AG04450 (cell line): ENCODE measurements around the gene LAPTM5. TPM values are rescaled to one million over a fixed set of nuclear protein-coding genes. Genes with fewer than 3 reads are reported as not detected.

Experiments used
- CTCF ChIA-PET: fragments of 300-600, 350-600 bp; formaldehyde crosslinking; extraction: SDS; loops from one replicate; lab custom pipeline; 2022; ENCODE audit warnings: antibody characterized with exemption, inconsistent platforms; lab: Charles Lee
- POLR2A ChIA-PET: fragments of 350-600 bp; formaldehyde crosslinking; extraction: SDS; loops from one replicate; lab custom pipeline; 2021; ENCODE audit warnings: antibody characterized with exemption, inconsistent platforms; lab: Yijun Ruan, JAX
- DNase-seq: peaks from one replicate; pipeline ENCODE4 v3.0.0-alpha.2; 2011; ENCODE audit warnings: low read depth, low spot score
- H3K27ac ChIP-seq: one replicate; pipeline ENCODE4 v1.5.1; 2012; ENCODE audit warnings: low read depth, low read length, control low read depth
- H3K27me3 ChIP-seq: one replicate; pipeline ENCODE4 v1.6.0; 2012; ENCODE audit warnings: low read length; ENCODE audit not compliant: control insufficient read depth, insufficient read depth
- H3K4me3 ChIP-seq: 2 replicates; pipeline ENCODE4 v1.5.1; 2011; ENCODE audit warnings: mild to moderate bottlenecking, low read depth, low read length, control low read depth
- H3K9me3 ChIP-seq: 2 replicates; pipeline ENCODE4 v1.5.1; 2012; ENCODE audit warnings: low read length; ENCODE audit not compliant: control insufficient read depth, insufficient read depth
- polyA minus RNA-seq: library from RNA; depleted of rRNA, polyadenylated mRNA; stranded (reverse); fragments of >200 nt; gene quantifications from 2 replicates; pipeline ENCODE4 v1.2.3, GENCODE V29; 2011; rRNA and poly(A)+ RNA removed
- polyA plus RNA-seq: library from polyadenylated mRNA; depleted of rRNA; stranded (reverse); fragments of >200 nt; gene quantifications from 2 replicates; pipeline ENCODE4 v1.2.3, GENCODE V29; 2011; rRNA removed
- TF ChIP-seq, protein P1 (sequence below): IDR thresholded peaks from 2 replicates; pipeline ENCODE4 v1.5.1; 2011; ENCODE audit warnings: low read depth, low read length, control low read depth, inconsistent platforms

Gene LAPTM5, protein sequence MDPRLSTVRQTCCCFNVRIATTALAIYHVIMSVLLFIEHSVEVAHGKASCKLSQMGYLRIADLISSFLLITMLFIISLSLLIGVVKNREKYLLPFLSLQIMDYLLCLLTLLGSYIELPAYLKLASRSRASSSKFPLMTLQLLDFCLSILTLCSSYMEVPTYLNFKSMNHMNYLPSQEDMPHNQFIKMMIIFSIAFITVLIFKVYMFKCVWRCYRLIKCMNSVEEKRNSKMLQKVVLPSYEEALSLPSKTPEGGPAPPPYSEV
- polyA plus RNA-seq, result 0.43 and 0.53 TPM in 2 replicates
- polyA minus RNA-seq, result 0.83 and 1.6 TPM in 2 replicates

DNA sequence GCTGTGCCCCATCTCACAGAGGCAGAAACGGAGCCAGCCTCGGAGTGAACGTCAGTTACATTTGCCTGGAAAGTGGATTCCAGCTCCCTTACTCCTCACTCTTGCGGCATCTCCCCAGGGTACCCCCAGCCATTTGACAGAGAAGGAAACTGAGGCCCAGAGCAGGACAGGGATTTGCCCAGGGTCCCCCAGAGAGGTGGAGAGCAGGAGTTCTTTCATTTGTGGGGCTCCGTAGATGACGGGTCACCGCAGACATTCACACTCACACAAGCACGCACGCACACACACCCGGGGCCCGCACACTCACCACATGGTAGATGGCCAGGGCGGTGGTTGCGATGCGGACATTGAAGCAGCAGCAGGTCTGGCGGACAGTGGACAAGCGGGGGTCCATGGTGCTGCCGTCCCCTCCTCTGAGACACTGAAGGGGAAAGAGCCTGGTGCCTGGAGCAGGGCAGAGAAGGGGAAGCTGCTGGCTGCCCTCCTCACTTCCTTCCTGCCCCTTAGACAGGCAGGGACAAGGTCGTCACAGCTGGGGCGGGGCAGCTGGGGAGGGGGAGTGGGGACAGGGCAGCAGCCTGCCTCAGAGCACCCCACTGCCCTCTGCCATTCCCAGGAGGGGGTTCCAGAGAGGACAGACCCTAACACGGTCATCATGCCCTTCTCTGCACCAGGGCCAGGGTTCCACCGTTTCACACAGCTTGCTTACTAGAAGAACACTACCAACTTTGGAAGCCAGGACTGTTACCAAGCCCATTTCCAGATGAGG lies at the start of gene LAPTM5:
Gene LAPTM5 (minus strand): TSS at position 423 of the 769 bp plus-strand sequence. CDS start 29 bp downstream, at position 394.
- H3K27ac ChIP-seq, result peak within 1 kb of the TSS; percentile 57
- peaks cover 19% of the 10 kb centered on the region for H3K27me3 ChIP-seq
- ChIA-PET CTCF (interaction anchor here (1.1 to 3.8 kb wide), 3 partner anchors 22 to 37 kb away, joined by 4 to 18 read pairs (median 13); no protein-coding TSS in a partner anchor), POLR2A (no interaction called here)
- H3K9me3 ChIP-seq, result peaks cover 7% of the 10 kb centered on the region
- TF ChIP-seq, protein P1, sequence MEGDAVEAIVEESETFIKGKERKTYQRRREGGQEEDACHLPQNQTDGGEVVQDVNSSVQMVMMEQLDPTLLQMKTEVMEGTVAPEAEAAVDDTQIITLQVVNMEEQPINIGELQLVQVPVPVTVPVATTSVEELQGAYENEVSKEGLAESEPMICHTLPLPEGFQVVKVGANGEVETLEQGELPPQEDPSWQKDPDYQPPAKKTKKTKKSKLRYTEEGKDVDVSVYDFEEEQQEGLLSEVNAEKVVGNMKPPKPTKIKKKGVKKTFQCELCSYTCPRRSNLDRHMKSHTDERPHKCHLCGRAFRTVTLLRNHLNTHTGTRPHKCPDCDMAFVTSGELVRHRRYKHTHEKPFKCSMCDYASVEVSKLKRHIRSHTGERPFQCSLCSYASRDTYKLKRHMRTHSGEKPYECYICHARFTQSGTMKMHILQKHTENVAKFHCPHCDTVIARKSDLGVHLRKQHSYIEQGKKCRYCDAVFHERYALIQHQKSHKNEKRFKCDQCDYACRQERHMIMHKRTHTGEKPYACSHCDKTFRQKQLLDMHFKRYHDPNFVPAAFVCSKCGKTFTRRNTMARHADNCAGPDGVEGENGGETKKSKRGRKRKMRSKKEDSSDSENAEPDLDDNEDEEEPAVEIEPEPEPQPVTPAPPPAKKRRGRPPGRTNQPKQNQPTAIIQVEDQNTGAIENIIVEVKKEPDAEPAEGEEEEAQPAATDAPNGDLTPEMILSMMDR, result no peak
- H3K4me3 ChIP-seq, result no peak within 1 kb of the TSS
- DNase-seq, result no peak

DNA sequence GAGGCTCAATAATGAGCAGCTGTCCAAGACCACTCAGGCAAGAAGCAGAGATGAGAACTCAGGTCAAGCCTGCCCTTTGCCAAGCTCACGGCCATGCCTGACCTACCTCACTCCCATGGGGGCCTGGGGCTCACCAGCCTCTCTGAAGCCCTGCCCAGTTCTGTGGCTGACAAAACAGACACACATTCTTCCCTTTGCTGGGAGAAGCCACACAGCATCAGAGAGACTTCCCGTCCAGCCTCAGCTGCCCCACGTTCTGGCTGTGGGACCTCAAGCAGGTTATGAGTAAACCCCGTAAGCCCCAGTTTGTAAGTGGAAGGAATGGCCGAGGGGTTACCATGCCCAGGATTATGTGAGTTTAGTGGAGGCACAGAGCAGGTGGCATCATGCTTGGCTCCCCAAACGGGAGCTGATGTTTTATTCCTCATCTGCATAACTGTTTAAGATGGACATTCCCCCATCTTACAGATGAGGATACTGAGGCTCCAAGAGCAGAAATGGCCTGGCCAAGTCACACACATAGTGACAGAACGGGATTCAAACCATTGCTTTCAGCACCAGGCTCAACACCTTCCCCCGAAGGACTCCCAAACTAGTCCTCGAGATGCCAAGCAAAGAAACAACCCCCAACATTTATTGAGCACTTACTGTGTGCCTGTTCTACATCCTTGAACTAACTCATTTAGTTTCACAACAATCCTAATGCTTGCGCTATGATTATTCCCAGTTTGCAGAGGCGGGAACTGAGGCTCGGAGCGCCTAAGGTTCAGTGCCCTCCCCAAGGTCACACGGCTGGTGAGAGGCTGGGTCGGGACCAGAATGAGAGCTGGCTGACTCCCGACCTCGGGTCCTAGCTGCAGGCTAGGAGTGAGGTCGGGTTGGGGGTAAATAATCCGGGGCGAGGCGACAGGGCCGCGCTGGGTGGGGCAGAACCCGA lies 49.1 kb upstream of the LAPTM5 start:
- ChIA-PET CTCF (interaction anchor here (1.3 to 9.9 kb wide), 7 partner anchors 24 to 122 kb away, joined by 4 to 535 read pairs (median 12); partner anchors contain the start of gene SDC3), POLR2A (interaction anchor here (1.2 kb wide), 1 partner anchor 18 kb away, joined by 4 read pairs; no protein-coding TSS in a partner anchor)
- Histone ChIP-seq H3K9me3 (no peaks in the 10 kb centered on the region), H3K4me3 (no peak overlapping the region), H3K27me3 (no peaks in the 10 kb centered on the region), H3K27ac (no peak overlapping the region)
- no peak for DNase-seq
- TF ChIP-seq, protein P1, result no peak

DNA sequence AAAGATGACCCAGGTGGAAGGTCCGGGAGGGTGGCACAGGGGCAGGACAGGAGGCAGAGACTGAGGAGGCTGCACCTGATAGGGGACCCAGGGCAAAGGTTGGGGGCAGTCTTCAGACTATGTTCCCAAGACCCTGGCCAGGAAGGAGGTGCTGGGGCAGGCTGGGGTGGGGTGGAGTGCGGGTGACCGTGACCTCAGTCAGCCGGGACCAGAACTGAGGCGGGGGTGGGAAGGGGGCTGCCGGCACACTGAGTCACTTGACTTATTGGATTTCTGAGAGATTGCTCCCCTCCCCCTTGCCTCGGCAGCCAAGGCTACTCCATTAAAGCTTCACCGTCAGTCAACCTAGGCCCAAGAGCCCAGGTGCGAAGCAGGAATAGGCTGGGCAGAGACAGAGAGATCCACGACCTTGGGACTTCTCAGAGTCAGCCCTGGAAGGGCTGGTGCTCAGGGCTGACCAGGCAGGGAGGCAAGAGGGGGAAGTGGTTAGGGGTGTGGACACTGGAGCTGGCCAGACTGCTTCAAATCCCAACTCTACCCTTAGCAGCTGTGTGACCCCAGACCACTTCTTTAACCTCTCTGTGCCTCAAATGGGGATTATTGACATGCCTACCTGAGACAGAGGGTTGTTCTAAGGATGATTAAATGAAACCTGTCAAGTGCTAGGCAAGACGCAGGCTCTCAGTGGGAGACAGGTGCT lies 47.9 kb upstream of the LAPTM5 start:
- CTCF ChIA-PET, result interaction anchor here (1.4 to 9.9 kb wide), 4 partner anchors 23 to 124 kb away, joined by 4 to 535 read pairs (median 34); partner anchors contain the start of gene SDC3
- no peak overlapping the region for H3K27ac ChIP-seq
- POLR2A ChIA-PET, result no interaction called here

DNA sequence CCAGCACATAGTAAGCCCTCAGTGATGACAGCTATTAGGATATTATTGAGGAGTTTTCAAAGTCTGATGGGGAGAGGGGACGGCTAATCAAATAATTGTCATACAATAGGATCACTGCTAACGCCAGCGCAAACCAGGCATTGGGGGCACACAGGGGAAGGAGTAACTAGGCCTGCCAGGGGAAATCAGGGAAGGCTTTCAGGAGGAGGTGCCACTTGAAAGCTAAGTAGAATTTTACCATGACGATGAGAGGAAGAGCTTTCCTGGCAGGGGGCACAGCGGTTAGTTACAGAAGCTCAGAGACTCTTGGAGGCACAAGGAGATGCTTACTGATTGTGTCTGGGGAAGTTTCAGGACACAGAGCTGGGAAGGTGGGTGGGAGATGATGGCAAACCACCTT lies 47.2 kb upstream of the LAPTM5 start:
- TF ChIP-seq, protein P1, result no peak
- Histone ChIP-seq H3K4me3 (no peak overlapping the region), H3K27me3 (no peaks in the 10 kb centered on the region), H3K9me3 (no peaks in the 10 kb centered on the region), H3K27ac (no peak overlapping the region)
- CTCF ChIA-PET, result interaction anchor here (1.0 to 9.9 kb wide), 4 partner anchors 22 to 104 kb away, joined by 3 to 535 read pairs (median 30); partner anchors contain the start of gene SDC3
- no peak for DNase-seq
- POLR2A ChIA-PET, result no interaction called here

More for the DNA sequence above, 47.9 kb upstream of the LAPTM5 start:
- H3K4me3 ChIP-seq, result no peak overlapping the region
- DNase-seq, result no peak
- no peaks in the 10 kb centered on the region for H3K27me3 ChIP-seq
- TF ChIP-seq, protein P1, result no peak
- no peaks in the 10 kb centered on the region for H3K9me3 ChIP-seq
